ENCODE results near the gene HDAC4. TPM values are rescaled to one million over a fixed set of nuclear protein-coding genes. Genes with fewer than 3 reads are reported as not detected.

The HDAC4 gene
- total and polyA plus RNA-seq, 2 of the 4 experiments (the other 2 are of a cell fraction): 4.1 to 7.2 TPM

GRCh38 chr2:239329284-239329971 is 71.4 kb downstream of the HDAC4 start:
- Histone ChIP-seq H4K91ac (ENCODE audit: insufficient read depth, low read depth, low read length) (peak overlapping the region; percentile 98), H3K9me3 (ENCODE audit: control insufficient read depth, insufficient read depth, low read length) (no peaks in the 10 kb centered on the region), H2BK120ac (ENCODE audit: low read depth, low read length) (peak overlapping the region; percentile 77), H3K4me3 (ENCODE audit: insufficient read depth, low read depth, low read length) (no peak overlapping the region), H3K27ac (ENCODE audit: insufficient read depth, low read length) (peak overlapping the region; percentile 97), H2AK9ac (replicated peaks; ENCODE audit: low read depth, low read length, poor library complexity) (peak overlapping the region; percentile 87), H3K36me3 (ENCODE audit: control insufficient read depth, insufficient read depth, low read length) (peaks cover 6% of the 10 kb centered on the region; the same call in 1 of the 2 replicates), H2AK5ac (ENCODE audit: low read depth, low read length) (peak overlapping the region; percentile 88), H3K4ac (ENCODE audit: low read depth, low read length) (peak overlapping the region; percentile 88), H3K9ac (ENCODE audit: low read depth, low read length) (peak overlapping the region; percentile 52), H2BK15ac (ENCODE audit: low read depth, low read length) (peak overlapping the region; percentile 56; the same call in 1 of the 3 replicates), H4K8ac (ENCODE audit: low read depth in 2 of 2, low read length in 2 of 2) (peak overlapping the region; percentile 67 to 82; a peak in 3 of 4 replicates), H2BK20ac (ENCODE audit: low read depth, low read length) (peak overlapping the region; percentile 84), H2AFZ (replicated peaks; ENCODE audit: low read length, poor library complexity) (peak overlapping the region; percentile 81), H3K18ac (ENCODE audit: low read depth, low read length) (peak overlapping the region; percentile 91), H3K9me1 (ENCODE audit: insufficient read depth, low read length) (peaks cover 28% of the 10 kb centered on the region), H4K5ac (ENCODE audit: low read depth, low read length) (peak overlapping the region; percentile 98), H3K27me3 (ENCODE audit: control insufficient read depth, insufficient read depth, low read length) (no peaks in the 10 kb centered on the region), H3K14ac (replicated peaks; ENCODE audit: low read depth, low read length) (peak overlapping the region; percentile 39; the same call in 1 of the 2 replicates), H3K23ac (ENCODE audit: low read depth, low read length) (peak overlapping the region; percentile 58; the same call in 1 of the 2 replicates), H2BK5ac (ENCODE audit: low read depth, low read length, poor library complexity, severe bottlenecking) (peak overlapping the region; percentile 92), H3K79me1 (ENCODE audit: low read depth in 1 of 2, low read length in 2 of 2) (peaks cover 43 to 61% of the 10 kb centered on the region in 2 experiments), H4K20me1 (ENCODE audit: insufficient read depth, low read length) (peaks cover 4% of the 10 kb centered on the region; the same call in 1 of the 2 replicates), H3K56ac (ENCODE audit: extremely low read depth, insufficient read depth, low read length) (peak overlapping the region; percentile 76), H3K4me1 (ENCODE audit: control insufficient read depth, insufficient read depth, low read length) (peaks cover 44% of the 10 kb centered on the region), H3K4me2 (ENCODE audit: low read depth, low read length) (peak overlapping the region; percentile 25)
- peak; percentile 53 for ATAC-seq (ENCODE audit: low read depth)
- BruUV-seq (replicated peaks): no TSS peak
- in situ Hi-C loops (cut with MboI; ENCODE audit: low sequenced_read_pairs) (no loop called here), dilution Hi-C loops (cut with HindIII; ENCODE audit: low sequenced_read_pairs, unreplicated experiment) (no loop called here), intact Hi-C loops (cut with micrococcal nuclease) (loop anchor here (1.0 to 2.0 kb wide), 3 partner anchors 26 to 73 kb away; partner anchors contain the start of gene HDAC4)
- ChIA-PET POLR2A (ENCODE audit: unreplicated experiment) (no interaction called here), CTCF (no interaction called here)
- TF ChIP-seq NFE2L2 (IDR thresholded peaks at IDR 0.05; ENCODE audit: low read depth, low read length): 0 out of 2 replicates have a peak, but pooled peaks have one; percentile 42
- TF ChIP-seq USF2 (IDR thresholded peaks at IDR 0.05; ENCODE audit: low read depth, low read length): no peak
- 25% methylated on average over 2 of the region's 12 CpGs; no CpG with 5 or more reads in 1 of the 2 experiments for WGBS, 2 experiments (ENCODE audit: extremely low coverage in 2 of 2, insufficient read length in 1 of 2)
- peak; percentile 41 for DNase-seq

Measured in IMR-90 (cell line).